ENCODE data around the gene MARK3. TPM values are rescaled to one million over a fixed set of nuclear protein-coding genes. Genes with fewer than 3 reads are reported as not detected.
"Not testable (repeated sequence)": the region's sequence is repeated elsewhere in the genome, so short reads cannot be mapped to it uniquely, and the experiment has no call there.

MARK3 gene
- total RNA-seq, 4 donors from 2014 or later: 50.7 to 111 (median 89.1) TPM

DNA sequence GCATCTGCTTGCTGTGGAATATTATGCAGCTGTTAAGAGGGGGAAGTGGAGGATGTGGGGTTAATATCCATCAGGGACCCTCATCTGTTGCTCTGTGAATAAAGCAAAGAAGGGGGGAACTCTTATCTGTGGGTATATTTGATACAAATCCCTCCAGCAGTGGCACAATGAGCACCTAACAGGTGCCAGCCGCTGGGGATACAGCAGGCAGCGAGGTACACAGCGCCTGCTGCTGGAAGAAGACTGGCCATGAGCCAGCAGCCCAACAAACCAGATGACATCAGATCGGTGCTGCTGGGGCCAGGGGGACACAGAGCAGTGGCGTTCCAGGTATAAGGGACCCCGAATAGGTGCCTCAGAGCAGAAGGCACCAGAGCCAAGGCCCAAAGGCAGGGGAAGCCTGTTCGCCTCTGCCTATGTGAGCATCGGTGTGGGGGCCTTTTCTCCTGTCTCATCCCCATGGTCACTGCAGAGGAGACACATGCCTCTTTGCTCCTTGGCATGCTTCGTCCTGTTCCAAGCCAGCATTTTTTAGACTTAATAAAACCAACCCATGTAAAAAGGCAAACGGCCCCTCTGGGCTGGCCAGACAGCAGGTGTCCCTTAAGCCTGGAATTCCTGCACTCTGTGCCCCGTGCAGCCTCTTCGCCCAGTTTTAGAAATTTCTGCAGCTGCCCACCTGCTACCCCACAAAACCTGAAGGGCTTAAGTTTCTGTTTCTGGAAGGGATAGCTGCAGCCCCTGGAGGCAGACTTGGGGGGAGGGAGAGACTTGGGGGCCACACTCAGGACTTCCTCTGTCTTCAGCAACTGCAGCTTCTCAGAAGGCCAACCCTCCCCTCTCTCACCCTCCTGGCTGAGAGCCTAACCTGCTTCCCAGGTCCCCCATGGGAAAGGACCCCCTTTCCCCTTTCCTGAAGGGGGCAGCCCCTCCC is 139.1 kb downstream of the MARK3 start:
- Histone ChIP-seq H3K4me1 (peaks cover 0 to 24% of the 10 kb centered on the region in 2 donors), H3K36me3 (no peaks in the 10 kb centered on the region), H3K27ac (no peak overlapping the region), H3K27me3 (no peaks in the 10 kb centered on the region), H3K9me3 (no peaks in the 10 kb centered on the region), H3K4me3 (no peak overlapping the region)
- no peak for DNase-seq
- intact Hi-C loops (cut with DNase I; ENCODE audit: low total_unique reads): no loop called here
- TF ChIP-seq POLR2A (IDR thresholded peaks at IDR 0.05): no peak
- no peak for TF ChIP-seq CTCF (IDR thresholded peaks at IDR 0.05)

- DNase-seq; intact Hi-C loops (cut with DNase I; ENCODE audit: low total_unique reads); H3K27ac ChIP-seq; H3K27me3 ChIP-seq; H3K9me3 ChIP-seq; H3K36me3 ChIP-seq; H3K4me3 ChIP-seq: not testable (repeated sequence)
- H3K4me1 ChIP-seq: peaks cover 0 to 27% of the 10 kb centered on the region in 2 donors
These were observed 140.4 kb downstream of the MARK3 start for GRCh38 chr14:103525430-103526246.

GRCh38 chr14:103526247-103526913 is 141.2 kb downstream of the MARK3 start:
- Histone ChIP-seq H3K4me1 (peaks cover 0 to 27% of the 10 kb centered on the region in 2 donors), H3K27me3 (no peaks in the 10 kb centered on the region), H3K9me3 (no peaks in the 10 kb centered on the region), H3K36me3 (no peaks in the 10 kb centered on the region), H3K4me3 (no peak overlapping the region), H3K27ac (peak overlapping the region in 1 of 2 donors; percentile 88)
- intact Hi-C loops (cut with DNase I; ENCODE audit: low total_unique reads): no loop called here
- no peak for DNase-seq
- TF ChIP-seq CTCF (IDR thresholded peaks at IDR 0.05) (no peak), POLR2A (IDR thresholded peaks at IDR 0.05) (no peak)

DNA sequence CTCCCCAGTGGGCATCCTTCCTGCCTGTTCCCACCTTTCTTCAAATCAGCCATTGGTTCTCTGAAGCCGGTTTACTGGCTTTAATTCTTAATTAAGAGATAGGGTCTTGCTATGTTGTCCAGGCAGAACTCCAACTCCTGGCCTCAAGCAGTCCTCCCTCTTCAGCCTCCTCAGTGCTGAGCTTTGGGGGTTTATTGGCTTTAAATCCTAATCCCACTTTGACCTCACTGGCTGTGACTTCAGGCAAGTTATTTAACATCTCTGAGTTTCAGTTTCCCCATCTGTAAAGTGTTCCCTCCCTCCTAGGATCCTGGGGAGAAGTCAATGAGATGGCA is 141.7 kb downstream of the MARK3 start:
- H3K4me3 ChIP-seq: no peak overlapping the region
- H3K27ac ChIP-seq: peak overlapping the region; percentile 88 to 96
- intact Hi-C loops (cut with DNase I; ENCODE audit: low total_unique reads): no loop called here

More for the DNA sequence above, 141.7 kb downstream of the MARK3 start:
- no peaks in the 10 kb centered on the region for H3K27me3 ChIP-seq
- no peak for DNase-seq
- no peak for TF ChIP-seq POLR2A (IDR thresholded peaks at IDR 0.05)
- no peak for TF ChIP-seq CTCF (IDR thresholded peaks at IDR 0.05)
- no peaks in the 10 kb centered on the region for H3K36me3 ChIP-seq
- H3K4me1 ChIP-seq: peaks cover 0 to 27% of the 10 kb centered on the region in 2 donors
- no peaks in the 10 kb centered on the region for H3K9me3 ChIP-seq
